ENCODE results near the gene BFAR. TPM values are rescaled to one million over a fixed set of nuclear protein-coding genes. Genes with fewer than 3 reads are reported as not detected.
"Not testable (repeated sequence)": the region's sequence is repeated elsewhere in the genome, so short reads cannot be mapped to it uniquely, and the experiment has no call there.

The BFAR gene
- total RNA-seq, 1 donor from 2014 or later, result 67.6 TPM

- H3K36me3 Mint-ChIP-seq; DNase-seq (ENCODE audit: extremely low spot score, unreplicated experiment); H3K4me1 Mint-ChIP-seq (ENCODE audit: unreplicated experiment); H3K4me3 Mint-ChIP-seq; H3K27me3 Mint-ChIP-seq; H3K27ac Mint-ChIP-seq; H3K9me3 Mint-ChIP-seq: not testable (repeated sequence)
These were observed 69.1 kb downstream of the BFAR start for GRCh38 chr16:14701859-14702258.

- not testable (repeated sequence) for H3K36me3 Mint-ChIP-seq; H3K9me3 Mint-ChIP-seq; H3K27ac Mint-ChIP-seq; DNase-seq (ENCODE audit: extremely low spot score, unreplicated experiment); H3K4me3 Mint-ChIP-seq; H3K4me1 Mint-ChIP-seq (ENCODE audit: unreplicated experiment); H3K27me3 Mint-ChIP-seq
These were observed 69.9 kb downstream of the BFAR start for GRCh38 chr16:14702672-14703071.

- not testable (repeated sequence) for H3K36me3 Mint-ChIP-seq; H3K27me3 Mint-ChIP-seq; H3K4me1 Mint-ChIP-seq (ENCODE audit: unreplicated experiment); H3K4me3 Mint-ChIP-seq; H3K27ac Mint-ChIP-seq; DNase-seq (ENCODE audit: extremely low spot score, unreplicated experiment); H3K9me3 Mint-ChIP-seq
These were observed 70.6 kb downstream of the BFAR start, which contains the start of gene NPIPA3 for GRCh38 chr16:14703156-14704011. Gene NPIPA3 (plus strand): TSS chr16:14703411. CDS start chr16:14708944, 5,533 bp downstream.

Other genes starting within 250 kb of the BFAR start
- 26.1 and 29.2 TPM in 2 replicates for gene PARN, start 2.7 kb upstream of the BFAR start, total RNA-seq (ENCODE audit: low replicate concordance)
- 1.3 TPM in 1 of 2 replicates, not detected in the other for gene PLA2G10, start 61.4 kb downstream of the BFAR start, total RNA-seq (ENCODE audit: low replicate concordance)
- gene NPIPA3, start 70.5 kb downstream of the BFAR start, total RNA-seq (ENCODE audit: low replicate concordance), result not detected in 2 replicates
- 8.2 and 12.9 TPM in 2 replicates for gene NPIPA2, start 109.6 kb downstream of the BFAR start, total RNA-seq (ENCODE audit: low replicate concordance)
- gene NOMO1, start 200.8 kb downstream of the BFAR start, total RNA-seq (ENCODE audit: low replicate concordance), result 78.0 and 80.7 TPM in 2 replicates